ENCODE data around the gene DNMT1.

DNA sequence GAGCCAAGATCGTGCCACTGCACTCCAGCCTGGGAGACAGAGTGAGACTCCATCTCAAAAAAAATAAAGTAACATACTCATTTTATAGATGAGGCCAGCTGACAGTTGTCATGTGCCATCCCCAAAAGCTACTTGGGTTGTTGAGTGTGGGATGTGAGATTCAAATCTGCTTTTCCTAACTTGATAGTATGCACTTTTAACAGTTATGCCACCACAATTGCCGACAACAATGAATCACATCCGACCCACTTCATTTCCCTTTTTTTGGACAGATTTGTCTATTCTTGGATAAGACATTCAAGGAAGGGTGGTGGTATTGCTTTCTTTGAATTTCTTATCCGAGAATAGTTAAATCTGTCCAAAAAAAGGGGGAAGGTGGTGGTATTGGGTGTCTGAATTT, 16.3 kb upstream of the DNMT1 start:
- no peak for TF ChIP-seq POLR2A (IDR thresholded peaks at IDR 0.05)
- TF ChIP-seq, protein P1, sequence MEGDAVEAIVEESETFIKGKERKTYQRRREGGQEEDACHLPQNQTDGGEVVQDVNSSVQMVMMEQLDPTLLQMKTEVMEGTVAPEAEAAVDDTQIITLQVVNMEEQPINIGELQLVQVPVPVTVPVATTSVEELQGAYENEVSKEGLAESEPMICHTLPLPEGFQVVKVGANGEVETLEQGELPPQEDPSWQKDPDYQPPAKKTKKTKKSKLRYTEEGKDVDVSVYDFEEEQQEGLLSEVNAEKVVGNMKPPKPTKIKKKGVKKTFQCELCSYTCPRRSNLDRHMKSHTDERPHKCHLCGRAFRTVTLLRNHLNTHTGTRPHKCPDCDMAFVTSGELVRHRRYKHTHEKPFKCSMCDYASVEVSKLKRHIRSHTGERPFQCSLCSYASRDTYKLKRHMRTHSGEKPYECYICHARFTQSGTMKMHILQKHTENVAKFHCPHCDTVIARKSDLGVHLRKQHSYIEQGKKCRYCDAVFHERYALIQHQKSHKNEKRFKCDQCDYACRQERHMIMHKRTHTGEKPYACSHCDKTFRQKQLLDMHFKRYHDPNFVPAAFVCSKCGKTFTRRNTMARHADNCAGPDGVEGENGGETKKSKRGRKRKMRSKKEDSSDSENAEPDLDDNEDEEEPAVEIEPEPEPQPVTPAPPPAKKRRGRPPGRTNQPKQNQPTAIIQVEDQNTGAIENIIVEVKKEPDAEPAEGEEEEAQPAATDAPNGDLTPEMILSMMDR (IDR thresholded peaks at IDR 0.05), result no peak

Data from suprapubic skin (tissue), 3 donors.